MCF 10A (cell line): ENCODE results near the gene OR6X1. TPM values are rescaled to one million over a fixed set of nuclear protein-coding genes. Genes with fewer than 3 reads are reported as not detected.

Source experiments
- BruUV-seq: library from RNA; stranded (reverse); fragments of 400-500 nt; replicated peaks from 2 replicates; lab custom pipeline; 2021; lab: Mats Ljungman, UMichigan
- CTCF ChIA-PET: fragments of 300-600 bp; sonication (Branson Sonifier 250); formaldehyde crosslinking; extraction: SDS; loops from one replicate; lab custom pipeline; 2021; ENCODE audit warnings: antibody characterized with exemption, inconsistent platforms; lab: Yijun Ruan, JAX
- POLR2A ChIA-PET: fragments of 300-600, 350-650 bp; sonication (Branson Sonifier 250); formaldehyde crosslinking; extraction: SDS; loops from one replicate; lab custom pipeline; 2020; ENCODE audit warnings: antibody characterized with exemption, inconsistent platforms; lab: Yijun Ruan, JAX
- DNase-seq: peaks from one replicate; pipeline ENCODE4 v3.0.0-alpha.2; 2018; ENCODE audit not compliant: unreplicated experiment
- H3K27ac Mint-ChIP-seq: one replicate; pipeline ENCODE4 v1.8.0; 2022; ENCODE audit warnings: mild to moderate bottlenecking, low read depth, mixed read lengths; ENCODE audit not compliant: unreplicated experiment
- H3K27me3 Mint-ChIP-seq: one replicate; pipeline ENCODE4 v1.8.0; 2022; ENCODE audit warnings: mixed read lengths; ENCODE audit not compliant: insufficient read depth, unreplicated experiment
- H3K36me3 Mint-ChIP-seq: one replicate; pipeline ENCODE4 v1.8.0; 2022; ENCODE audit warnings: mild to moderate bottlenecking, moderate library complexity, mixed read lengths; ENCODE audit not compliant: insufficient read depth, unreplicated experiment
- H3K4me1 Mint-ChIP-seq: one replicate; pipeline ENCODE4 v1.8.0; 2022; ENCODE audit warnings: mixed read lengths; ENCODE audit not compliant: insufficient read depth, unreplicated experiment
- H3K4me3 Mint-ChIP-seq: one replicate; pipeline ENCODE4 v1.8.0; 2022; ENCODE audit warnings: mild to moderate bottlenecking, moderate library complexity, mixed read lengths; ENCODE audit not compliant: unreplicated experiment
- H3K9me3 Mint-ChIP-seq: one replicate; pipeline ENCODE4 v1.8.0; 2022; ENCODE audit warnings: mixed read lengths; ENCODE audit not compliant: unreplicated experiment
- intact Hi-C: fragments of 100-400 bp; cut with micrococcal nuclease; formaldehyde crosslinking; loops from 2 replicates; pipeline ENCODE4 v1.14.1; 2022
- total RNA-seq: library from RNA; stranded (reverse); gene quantifications from 2 replicates; pipeline ENCODE4 v1.2.3, GENCODE V29; 2022
- TF ChIP-seq, protein P1 (sequence below): fragments of 200-600 bp; IDR thresholded peaks from one replicate; pipeline ENCODE4 v1.8.0; 2022; ENCODE audit warnings: antibody characterized with exemption, mild to moderate bottlenecking; ENCODE audit not compliant: unreplicated experiment

Gene OR6X1
- total RNA-seq, 1 experiment from 2014 or later: not detected

DNA sequence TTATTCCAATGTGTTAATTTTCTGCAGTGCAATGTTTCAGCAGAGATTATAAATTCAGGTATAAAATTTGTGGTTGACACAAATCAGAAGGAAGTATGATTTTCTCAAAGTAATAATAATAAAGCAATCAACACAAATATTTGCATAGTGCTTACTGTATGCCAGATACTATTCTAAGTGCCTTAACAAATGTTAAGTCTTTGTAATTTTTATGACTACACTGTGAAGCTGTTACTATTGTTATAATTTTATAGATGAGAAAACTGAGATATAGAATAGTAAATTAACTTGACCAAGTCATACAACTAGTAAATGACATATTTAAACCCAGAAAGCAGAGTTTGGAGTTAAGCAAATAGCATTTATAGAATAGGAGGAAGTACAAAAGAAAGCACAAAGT lies 16.4 kb upstream of the OR6X1 start:
- DNase-seq: no peak
- H3K4me1 Mint-ChIP-seq: peaks cover 7% of the 10 kb centered on the region
- no peaks in the 10 kb centered on the region for H3K36me3 Mint-ChIP-seq
- intact Hi-C loops: no loop called here
- H3K27me3 Mint-ChIP-seq: no peaks in the 10 kb centered on the region
- ChIA-PET POLR2A (no interaction called here), CTCF (interaction anchor here (0.7 kb wide), 1 partner anchor 301 kb away, joined by 4 read pairs; no protein-coding TSS in a partner anchor)
- no peak overlapping the region for H3K27ac Mint-ChIP-seq
- no peak overlapping the region for H3K4me3 Mint-ChIP-seq
- TF ChIP-seq, protein P1, sequence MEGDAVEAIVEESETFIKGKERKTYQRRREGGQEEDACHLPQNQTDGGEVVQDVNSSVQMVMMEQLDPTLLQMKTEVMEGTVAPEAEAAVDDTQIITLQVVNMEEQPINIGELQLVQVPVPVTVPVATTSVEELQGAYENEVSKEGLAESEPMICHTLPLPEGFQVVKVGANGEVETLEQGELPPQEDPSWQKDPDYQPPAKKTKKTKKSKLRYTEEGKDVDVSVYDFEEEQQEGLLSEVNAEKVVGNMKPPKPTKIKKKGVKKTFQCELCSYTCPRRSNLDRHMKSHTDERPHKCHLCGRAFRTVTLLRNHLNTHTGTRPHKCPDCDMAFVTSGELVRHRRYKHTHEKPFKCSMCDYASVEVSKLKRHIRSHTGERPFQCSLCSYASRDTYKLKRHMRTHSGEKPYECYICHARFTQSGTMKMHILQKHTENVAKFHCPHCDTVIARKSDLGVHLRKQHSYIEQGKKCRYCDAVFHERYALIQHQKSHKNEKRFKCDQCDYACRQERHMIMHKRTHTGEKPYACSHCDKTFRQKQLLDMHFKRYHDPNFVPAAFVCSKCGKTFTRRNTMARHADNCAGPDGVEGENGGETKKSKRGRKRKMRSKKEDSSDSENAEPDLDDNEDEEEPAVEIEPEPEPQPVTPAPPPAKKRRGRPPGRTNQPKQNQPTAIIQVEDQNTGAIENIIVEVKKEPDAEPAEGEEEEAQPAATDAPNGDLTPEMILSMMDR: no peak
- no peaks in the 10 kb centered on the region for H3K9me3 Mint-ChIP-seq
- BruUV-seq: no TSS peak

- H3K36me3 Mint-ChIP-seq: no peaks in the 10 kb centered on the region
- peaks cover 5% of the 10 kb centered on the region for H3K9me3 Mint-ChIP-seq
- no TSS peak for BruUV-seq
- DNase-seq: no peak
- intact Hi-C loops: no loop called here
- CTCF ChIA-PET: interaction anchor here (0.6 kb wide), 1 partner anchor 113 kb away, joined by 5 read pairs; no protein-coding TSS in a partner anchor
- TF ChIP-seq, protein P1: no peak
- no peak overlapping the region for H3K4me3 Mint-ChIP-seq
- peaks cover 7% of the 10 kb centered on the region for H3K4me1 Mint-ChIP-seq
- H3K27me3 Mint-ChIP-seq: no peaks in the 10 kb centered on the region
- POLR2A ChIA-PET: interaction anchor here (0.8 to 1.2 kb wide), 2 partner anchors 17 to 25 kb away, joined by 3 read pairs; no protein-coding TSS in a partner anchor
- H3K27ac Mint-ChIP-seq: no peak overlapping the region
Measured at GRCh38 chr11:123765601-123766000, 11.3 kb upstream of the OR6X1 start.

GRCh38 chr11:123762422-123762821 lies 8.1 kb upstream of the OR6X1 start:
- Mint-ChIP-seq H3K27me3 (no peaks in the 10 kb centered on the region), H3K27ac (no peak overlapping the region), H3K4me1 (no peaks in the 10 kb centered on the region), H3K4me3 (no peak overlapping the region), H3K36me3 (no peaks in the 10 kb centered on the region), H3K9me3 (peaks cover 5% of the 10 kb centered on the region)
- TF ChIP-seq, protein P1: no peak
- DNase-seq: no peak
- intact Hi-C loops: no loop called here
- ChIA-PET POLR2A (interaction anchor here (0.7 kb wide), 1 partner anchor 34 kb away, joined by 3 read pairs; no protein-coding TSS in a partner anchor), CTCF (no interaction called here)
- BruUV-seq: no TSS peak

DNA sequence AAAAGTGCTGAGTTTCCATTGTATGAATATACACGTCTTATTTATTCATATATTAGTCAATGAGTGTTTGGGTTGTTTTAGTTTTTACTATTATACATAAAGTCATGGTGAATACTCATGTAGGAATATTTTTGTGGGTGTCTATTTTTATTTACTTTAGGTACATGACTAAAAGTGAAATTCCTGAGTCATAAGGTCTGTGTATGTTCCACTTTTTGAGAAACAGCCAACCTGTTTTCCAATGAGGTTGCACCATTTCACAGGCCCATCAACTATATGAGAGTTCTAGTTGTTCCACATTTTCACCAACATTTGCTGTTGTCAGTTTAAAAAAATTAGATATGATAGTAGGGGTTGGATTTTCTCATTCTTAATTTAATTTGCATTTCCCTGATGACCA lies 6.6 kb upstream of the OR6X1 start:
- no peaks in the 10 kb centered on the region for H3K36me3 Mint-ChIP-seq
- no TSS peak for BruUV-seq
- peak; percentile 7 for DNase-seq
- no peaks in the 10 kb centered on the region for H3K4me1 Mint-ChIP-seq
- H3K27me3 Mint-ChIP-seq: no peaks in the 10 kb centered on the region
- no peak overlapping the region for H3K27ac Mint-ChIP-seq
- intact Hi-C loops: no loop called here
- CTCF ChIA-PET: interaction anchor here (0.7 kb wide), 1 partner anchor 50 kb away, joined by 3 read pairs; no protein-coding TSS in a partner anchor
- TF ChIP-seq, protein P1: no peak
- POLR2A ChIA-PET: no interaction called here
- H3K4me3 Mint-ChIP-seq: no peak overlapping the region
- H3K9me3 Mint-ChIP-seq: peaks cover 5% of the 10 kb centered on the region
